K562 (cell line): ENCODE measurements around the gene TOM1. TPM values are rescaled to one million over a fixed set of nuclear protein-coding genes. Genes with fewer than 3 reads are reported as not detected.

Experiments
- ATAC-seq: fragments of 200-7000 bp; cut with Tn5 transposase; 3 replicates; pipeline ENCODE4 v1.9.1; 2020; ENCODE audit warnings: moderate library complexity
- BruUV-seq: library from RNA; stranded (reverse); fragments of 400-500 nt; replicated peaks from 2 replicates; lab custom pipeline; 2021; lab: Mats Ljungman, UMichigan
- CTCF ChIA-PET: fragments of 300-600 bp; formaldehyde crosslinking; extraction: SDS; loops from one replicate; lab custom pipeline; 2021; ENCODE audit warnings: low intra/inter-chr PET ratio; lab: Yijun Ruan, JAX
- POLR2A ChIA-PET: fragments of 300-600, 350-650 bp; sonication (Branson Sonifier 250); formaldehyde crosslinking; extraction: SDS; loops from one replicate; lab custom pipeline; 2021; ENCODE audit warnings: antibody characterized with exemption, inconsistent platforms; lab: Yijun Ruan, JAX
- DNase-seq, 4 experiments: peaks; one replicate each; pipeline versions ENCODE4 v3.0.0 to v3.0.0-alpha.2; 2011 to 2018; ENCODE audit warnings: low spot score in 3 of 4, mixed read lengths in 3 of 4; ENCODE audit errors: extremely low read depth in 1 of 4
- FAIRE-seq: peaks from 2 replicates; lab custom pipeline; 2011; peaks lifted over from hg19 to GRCh38; lab: Jason Lieb, UNC
- H2AFZ ChIP-seq: 2 replicates; pipeline ENCODE4 v1.6.0; 2011; ENCODE audit warnings: low read depth, low read length, control low read depth, inconsistent platforms
- H3K27ac ChIP-seq: fragments of 200-600 bp; 3 replicates; pipeline ENCODE4 v1.8.0; 2011; ENCODE audit warnings: low read depth, mild to moderate bottlenecking, control low read depth, inconsistent platforms, low read length, moderate library complexity, mixed read lengths; ENCODE audit errors: extremely low read depth
- H3K27me3 ChIP-seq, 2 experiments: fragments of 300-600 bp in 1 of 2; 2 replicates in 1 of 2; 3 replicates in 1 of 2; pipeline versions ENCODE4 v1.6.0 to v1.8.0; 2011; ENCODE audit warnings: inconsistent platforms in 2 of 2, low read length in 2 of 2, mild to moderate bottlenecking in 1 of 2, mixed read lengths in 1 of 2, moderate library complexity in 1 of 2; ENCODE audit not compliant: control insufficient read depth in 2 of 2, insufficient read depth in 2 of 2
- H3K36me3 ChIP-seq: fragments of 300-600 bp; 3 replicates; pipeline ENCODE4 v1.8.0; 2011; ENCODE audit warnings: mild to moderate bottlenecking, low read length, inconsistent platforms; ENCODE audit not compliant: control insufficient read depth, insufficient read depth
- H3K4me1 ChIP-seq, 2 experiments: fragments of 200-600 bp in 1 of 2; replicated peaks in 1 of 2; 2 replicates in 1 of 2; 3 replicates in 1 of 2; pipeline versions ENCODE4 v1.5.1 to v1.8.0; 2011; ENCODE audit warnings: inconsistent platforms in 2 of 2, low read length in 2 of 2, mild to moderate bottlenecking in 1 of 2, mixed read lengths in 1 of 2, moderate library complexity in 1 of 2; ENCODE audit not compliant: control insufficient read depth in 2 of 2, insufficient read depth in 2 of 2
- H3K4me2 ChIP-seq: 2 replicates; pipeline ENCODE4 v1.6.1; 2011; ENCODE audit warnings: low read length, control low read depth, inconsistent platforms, mixed read lengths; ENCODE audit not compliant: insufficient read depth
- H3K4me3 ChIP-seq: fragments of 200-600 bp; sonication (generic), shearing (Covaris generic); 2 replicates; pipeline ENCODE4 v1.5.1; 2016; ENCODE audit warnings: control low read depth, inconsistent platforms
- H3K79me2 ChIP-seq: fragments of 200-600 bp; 3 replicates; pipeline ENCODE4 v1.8.0; 2011; ENCODE audit warnings: low read length, inconsistent platforms; ENCODE audit not compliant: control insufficient read depth, insufficient read depth
- H3K9ac ChIP-seq, 2 experiments: 2 replicates each; pipeline versions ENCODE4 v1.6.0 to v1.6.1; 2011; ENCODE audit warnings: low read depth in 2 of 2, low read length in 2 of 2, control low read depth in 1 of 2, inconsistent platforms in 1 of 2, mild to moderate bottlenecking in 1 of 2, mixed read lengths in 1 of 2; ENCODE audit not compliant: insufficient read depth in 1 of 2
- H3K9me1 ChIP-seq: one replicate; pipeline ENCODE4 v1.6.0; 2011; ENCODE audit warnings: inconsistent platforms, mild to moderate bottlenecking, low read length, moderate library complexity; ENCODE audit not compliant: control insufficient read depth, insufficient read depth
- H3K9me3 ChIP-seq: replicated peaks from 2 replicates; pipeline ENCODE4 v1.5.1; 2011; ENCODE audit warnings: low read depth, low read length, inconsistent platforms; ENCODE audit not compliant: control insufficient read depth, insufficient read depth
- H4K20me1 ChIP-seq: replicated peaks from 2 replicates; pipeline ENCODE4 v1.6.1; 2011; ENCODE audit warnings: low read length, inconsistent platforms, mixed read lengths; ENCODE audit not compliant: control insufficient read depth, insufficient read depth
- CHD2 ChIP-seq: IDR thresholded peaks from 2 replicates; pipeline ENCODE4 v1.6.1; 2011; ENCODE audit warnings: low read depth, low read length
- SAP30 ChIP-seq: fragments of 200-600 bp; sonication (generic); IDR thresholded peaks from 2 replicates; pipeline ENCODE4 v1.6.1; 2012; ENCODE audit warnings: borderline replicate concordance, low read depth, mild to moderate bottlenecking, moderate library complexity, low read length, control low read depth, inconsistent platforms; ENCODE audit not compliant: insufficient read depth, poor library complexity, severe bottlenecking
- WGBS: fragments of 100-300 bp; shearing (Covaris generic); methylation state at CpG from one replicate; pipeline ENCODE4 v1.1.6; 2016; ENCODE audit warnings: low coverage, mixed read lengths; ENCODE audit not compliant: insufficient coverage; ENCODE audit errors: missing lambda C conversion rate; 5-methylcytosine and 5-hydroxymethylcytosine counted together
- in situ Hi-C: fragments of 300-500 bp; cut with MboI; formaldehyde crosslinking; loops from 4 replicates; pipeline ENCODE4 v1.15.0; 2018; ENCODE audit warnings: inconsistent platforms, mixed read lengths
- intact Hi-C: fragments of 100-400 bp; cut with micrococcal nuclease; formaldehyde crosslinking; loops from 2 replicates; pipeline ENCODE4 v1.14.2; 2022
- polyA plus RNA-seq, 8 experiments: library from polyadenylated mRNA; depleted of rRNA in 4 of 8; stranded (reverse) in 5 of 8; unstranded in 3 of 8; fragments of >200 nt; fragmentation: Nextera tagmentation in 2 of 8; fragmentation: Illumina TruSeq in 1 of 8; extraction: Ambion mirVana in 2 of 8; extraction: Trizol in 1 of 8; gene quantifications; 2 replicates each; pipeline versions ENCODE4 v1.2.1 to v1.2.3, GENCODE V29; 2011 to 2014; ENCODE audit warnings: inconsistent platforms in 1 of 8, missing spikeins in 1 of 8
- total RNA-seq, 7 experiments: library from RNA; depleted of rRNA in 6 of 7; stranded (reverse); fragments of >200 nt in 6 of 7; fragmentation: Illumina TruSeq in 2 of 7; extraction: Trizol in 2 of 7; gene quantifications; 2 replicates each; pipeline versions ENCODE4 v1.2.1 to v1.2.3, GENCODE V29; 2011 to 2021; ENCODE audit warnings: low replicate concordance in 1 of 7
- TF ChIP-seq, protein P1 (sequence below): fragments of 250-450 bp; sonication (Bioruptor Pico); IDR thresholded peaks from 2 replicates; pipeline ENCODE4 v1.5.0; 2021; ENCODE audit warnings: mild to moderate bottlenecking, moderate library complexity
- TF ChIP-seq, protein P2 (sequence below): fragments of 450-650 bp; IDR thresholded peaks from 2 replicates; pipeline ENCODE4 v1.6.1; 2016; ENCODE audit warnings: mild to moderate bottlenecking, moderate library complexity

Gene TOM1
- total and polyA plus RNA-seq, 9 of the 15 experiments (the other 6 are each of a cell fraction or from before 2014, with no cell fraction given) = 0.64 to 20.6 (median 12.0) TPM

DNA sequence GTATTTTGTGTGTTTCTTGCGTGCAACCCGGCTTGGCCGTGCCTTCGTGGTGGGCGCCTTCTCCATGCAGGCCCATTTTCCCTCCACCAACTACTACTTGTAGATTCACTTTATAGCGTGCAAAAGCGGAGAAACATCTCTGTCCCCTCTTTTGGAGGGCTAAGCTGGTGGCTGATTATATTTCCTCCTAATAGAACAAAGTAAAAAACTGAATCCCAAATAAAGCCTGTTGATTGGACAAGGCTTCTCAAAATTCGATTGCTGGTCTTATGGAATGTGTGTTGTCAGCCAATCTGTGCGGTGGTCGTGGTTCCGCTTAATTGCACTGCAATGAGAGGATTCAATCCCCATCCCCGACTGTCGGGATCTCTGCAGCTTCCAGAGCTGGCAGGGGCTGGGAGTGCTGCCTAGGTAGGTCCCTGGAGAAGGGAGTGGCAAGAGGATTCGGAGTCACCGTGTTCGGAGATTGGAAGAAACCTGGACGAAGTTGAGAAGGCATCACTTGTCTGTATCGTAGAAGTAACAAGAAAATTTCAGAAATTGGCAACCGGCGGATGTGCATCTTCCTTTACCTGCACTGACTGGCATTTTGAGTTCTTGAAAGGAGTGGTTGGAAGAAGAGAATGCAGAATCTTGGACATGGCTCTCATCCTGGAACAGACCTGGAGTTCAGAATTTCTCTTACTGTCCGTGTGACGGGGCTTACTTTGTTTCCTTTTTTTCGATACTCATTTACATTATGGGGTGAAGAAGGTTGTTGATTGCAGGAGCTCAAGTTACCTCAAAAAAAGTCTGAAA, 41.3 kb upstream of the TOM1 start:
- intact Hi-C loops = no loop called here
- peak overlapping the region; percentile 82 for H3K4me3 ChIP-seq
- TF ChIP-seq SAP30 = peak; percentile 0
- TF ChIP-seq, protein P1, sequence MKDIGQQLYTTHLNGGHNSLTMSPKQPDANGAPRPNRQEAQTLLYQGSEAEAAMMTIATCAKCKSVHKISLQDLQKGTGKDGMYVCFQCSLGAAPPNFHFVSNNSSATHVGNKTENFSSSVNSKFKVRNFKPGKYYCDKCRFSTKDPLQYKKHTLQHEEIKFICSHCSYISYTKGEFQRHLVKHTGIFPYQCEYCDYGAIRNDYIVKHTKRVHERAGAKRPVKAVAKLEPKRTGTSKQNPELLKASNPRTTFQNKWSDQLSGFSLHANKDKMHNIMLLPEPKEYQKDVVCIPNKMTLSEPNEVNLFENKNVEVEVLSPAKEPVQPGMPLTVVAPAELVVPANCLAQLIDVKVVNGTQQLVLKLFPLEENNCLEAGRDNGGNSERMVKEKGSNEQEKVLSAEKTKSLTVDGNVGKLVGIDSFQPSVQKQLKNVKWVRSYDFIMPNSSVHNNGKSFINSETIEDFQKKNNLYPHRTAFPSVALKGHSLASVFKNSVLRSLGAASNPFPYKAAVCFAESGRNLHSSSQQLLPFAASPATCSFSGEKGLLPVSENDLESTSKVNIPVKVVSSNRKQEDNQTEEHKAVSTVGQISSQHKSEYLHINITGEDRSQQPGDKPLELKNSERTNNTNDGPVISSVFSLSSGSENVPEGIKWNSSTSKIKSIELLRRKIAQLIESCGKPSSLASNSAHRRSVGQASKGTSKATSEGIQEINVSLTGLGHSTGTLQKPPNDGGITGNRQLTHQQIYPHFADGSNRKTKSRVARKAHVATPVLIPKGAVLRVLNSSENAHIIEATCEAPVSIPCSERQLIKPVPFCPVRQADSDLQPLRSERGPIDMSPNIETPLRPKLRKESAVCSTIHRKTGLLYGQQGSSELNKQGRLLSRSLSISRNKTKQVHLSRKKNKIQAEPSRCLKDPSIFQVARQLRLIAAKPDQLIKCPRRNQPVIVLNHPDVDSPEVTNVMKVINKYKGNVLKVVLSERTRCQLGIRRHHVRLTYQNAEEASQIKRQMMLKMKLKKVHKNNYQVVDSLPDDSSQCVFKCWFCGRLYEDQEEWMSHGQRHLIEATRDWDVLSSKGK (CRISPR knock-in tag) = no peak
- TF ChIP-seq, protein P2, sequence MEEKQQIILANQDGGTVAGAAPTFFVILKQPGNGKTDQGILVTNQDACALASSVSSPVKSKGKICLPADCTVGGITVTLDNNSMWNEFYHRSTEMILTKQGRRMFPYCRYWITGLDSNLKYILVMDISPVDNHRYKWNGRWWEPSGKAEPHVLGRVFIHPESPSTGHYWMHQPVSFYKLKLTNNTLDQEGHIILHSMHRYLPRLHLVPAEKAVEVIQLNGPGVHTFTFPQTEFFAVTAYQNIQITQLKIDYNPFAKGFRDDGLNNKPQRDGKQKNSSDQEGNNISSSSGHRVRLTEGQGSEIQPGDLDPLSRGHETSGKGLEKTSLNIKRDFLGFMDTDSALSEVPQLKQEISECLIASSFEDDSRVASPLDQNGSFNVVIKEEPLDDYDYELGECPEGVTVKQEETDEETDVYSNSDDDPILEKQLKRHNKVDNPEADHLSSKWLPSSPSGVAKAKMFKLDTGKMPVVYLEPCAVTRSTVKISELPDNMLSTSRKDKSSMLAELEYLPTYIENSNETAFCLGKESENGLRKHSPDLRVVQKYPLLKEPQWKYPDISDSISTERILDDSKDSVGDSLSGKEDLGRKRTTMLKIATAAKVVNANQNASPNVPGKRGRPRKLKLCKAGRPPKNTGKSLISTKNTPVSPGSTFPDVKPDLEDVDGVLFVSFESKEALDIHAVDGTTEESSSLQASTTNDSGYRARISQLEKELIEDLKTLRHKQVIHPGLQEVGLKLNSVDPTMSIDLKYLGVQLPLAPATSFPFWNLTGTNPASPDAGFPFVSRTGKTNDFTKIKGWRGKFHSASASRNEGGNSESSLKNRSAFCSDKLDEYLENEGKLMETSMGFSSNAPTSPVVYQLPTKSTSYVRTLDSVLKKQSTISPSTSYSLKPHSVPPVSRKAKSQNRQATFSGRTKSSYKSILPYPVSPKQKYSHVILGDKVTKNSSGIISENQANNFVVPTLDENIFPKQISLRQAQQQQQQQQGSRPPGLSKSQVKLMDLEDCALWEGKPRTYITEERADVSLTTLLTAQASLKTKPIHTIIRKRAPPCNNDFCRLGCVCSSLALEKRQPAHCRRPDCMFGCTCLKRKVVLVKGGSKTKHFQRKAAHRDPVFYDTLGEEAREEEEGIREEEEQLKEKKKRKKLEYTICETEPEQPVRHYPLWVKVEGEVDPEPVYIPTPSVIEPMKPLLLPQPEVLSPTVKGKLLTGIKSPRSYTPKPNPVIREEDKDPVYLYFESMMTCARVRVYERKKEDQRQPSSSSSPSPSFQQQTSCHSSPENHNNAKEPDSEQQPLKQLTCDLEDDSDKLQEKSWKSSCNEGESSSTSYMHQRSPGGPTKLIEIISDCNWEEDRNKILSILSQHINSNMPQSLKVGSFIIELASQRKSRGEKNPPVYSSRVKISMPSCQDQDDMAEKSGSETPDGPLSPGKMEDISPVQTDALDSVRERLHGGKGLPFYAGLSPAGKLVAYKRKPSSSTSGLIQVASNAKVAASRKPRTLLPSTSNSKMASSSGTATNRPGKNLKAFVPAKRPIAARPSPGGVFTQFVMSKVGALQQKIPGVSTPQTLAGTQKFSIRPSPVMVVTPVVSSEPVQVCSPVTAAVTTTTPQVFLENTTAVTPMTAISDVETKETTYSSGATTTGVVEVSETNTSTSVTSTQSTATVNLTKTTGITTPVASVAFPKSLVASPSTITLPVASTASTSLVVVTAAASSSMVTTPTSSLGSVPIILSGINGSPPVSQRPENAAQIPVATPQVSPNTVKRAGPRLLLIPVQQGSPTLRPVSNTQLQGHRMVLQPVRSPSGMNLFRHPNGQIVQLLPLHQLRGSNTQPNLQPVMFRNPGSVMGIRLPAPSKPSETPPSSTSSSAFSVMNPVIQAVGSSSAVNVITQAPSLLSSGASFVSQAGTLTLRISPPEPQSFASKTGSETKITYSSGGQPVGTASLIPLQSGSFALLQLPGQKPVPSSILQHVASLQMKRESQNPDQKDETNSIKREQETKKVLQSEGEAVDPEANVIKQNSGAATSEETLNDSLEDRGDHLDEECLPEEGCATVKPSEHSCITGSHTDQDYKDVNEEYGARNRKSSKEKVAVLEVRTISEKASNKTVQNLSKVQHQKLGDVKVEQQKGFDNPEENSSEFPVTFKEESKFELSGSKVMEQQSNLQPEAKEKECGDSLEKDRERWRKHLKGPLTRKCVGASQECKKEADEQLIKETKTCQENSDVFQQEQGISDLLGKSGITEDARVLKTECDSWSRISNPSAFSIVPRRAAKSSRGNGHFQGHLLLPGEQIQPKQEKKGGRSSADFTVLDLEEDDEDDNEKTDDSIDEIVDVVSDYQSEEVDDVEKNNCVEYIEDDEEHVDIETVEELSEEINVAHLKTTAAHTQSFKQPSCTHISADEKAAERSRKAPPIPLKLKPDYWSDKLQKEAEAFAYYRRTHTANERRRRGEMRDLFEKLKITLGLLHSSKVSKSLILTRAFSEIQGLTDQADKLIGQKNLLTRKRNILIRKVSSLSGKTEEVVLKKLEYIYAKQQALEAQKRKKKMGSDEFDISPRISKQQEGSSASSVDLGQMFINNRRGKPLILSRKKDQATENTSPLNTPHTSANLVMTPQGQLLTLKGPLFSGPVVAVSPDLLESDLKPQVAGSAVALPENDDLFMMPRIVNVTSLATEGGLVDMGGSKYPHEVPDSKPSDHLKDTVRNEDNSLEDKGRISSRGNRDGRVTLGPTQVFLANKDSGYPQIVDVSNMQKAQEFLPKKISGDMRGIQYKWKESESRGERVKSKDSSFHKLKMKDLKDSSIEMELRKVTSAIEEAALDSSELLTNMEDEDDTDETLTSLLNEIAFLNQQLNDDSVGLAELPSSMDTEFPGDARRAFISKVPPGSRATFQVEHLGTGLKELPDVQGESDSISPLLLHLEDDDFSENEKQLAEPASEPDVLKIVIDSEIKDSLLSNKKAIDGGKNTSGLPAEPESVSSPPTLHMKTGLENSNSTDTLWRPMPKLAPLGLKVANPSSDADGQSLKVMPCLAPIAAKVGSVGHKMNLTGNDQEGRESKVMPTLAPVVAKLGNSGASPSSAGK = peak; percentile 33; the same call in 1 of the 2 replicates
- no peak for TF ChIP-seq CHD2

More for the DNA sequence above, 41.3 kb upstream of the TOM1 start:
- ATAC-seq = peak; percentile 12
- CTCF ChIA-PET = no interaction called here
- Histone ChIP-seq H3K4me2 (peak overlapping the region; percentile 88), H3K9me3 (no peaks in the 10 kb centered on the region), H3K27me3 (no peaks in the 10 kb centered on the region), H2AFZ (peak overlapping the region; percentile 11; the same call in 1 of the 2 replicates), H3K79me2 (peaks cover 54% of the 10 kb centered on the region), H3K9ac (peak overlapping the region; percentile 81 to 96), H3K27ac (peak overlapping the region; percentile 90), H3K4me1 (peaks cover 6 to 7% of the 10 kb centered on the region in 2 experiments; a peak in 3 of 5 replicates), H3K9me1 (no peaks in the 10 kb centered on the region), H3K36me3 (peaks cover 36% of the 10 kb centered on the region), H4K20me1 (no peaks in the 10 kb centered on the region)
- WGBS = 12% methylated on average over 23 of the region's 23 CpGs
- peak; percentile 11 to 24 (median 14) for DNase-seq
- TSS peak; percentile 46 for BruUV-seq
- peak; percentile 48 for FAIRE-seq
- POLR2A ChIA-PET = interaction anchor here (0.6 to 3.0 kb wide), 5 partner anchors 8 to 251 kb away, joined by 3 to 9 read pairs (median 4); no protein-coding TSS in a partner anchor
- in situ Hi-C loops = no loop called here
